HepG2 (cell line): Measurements from ENCODE around the gene AKAP1. TPM values are rescaled to one million over a fixed set of nuclear protein-coding genes. Genes with fewer than 3 reads are reported as not detected.

Experiments
- ATAC-seq: fragments of 200-7000 bp; cut with Tn5 transposase; 3 replicates; pipeline ENCODE4 v1.9.1; 2020; ENCODE audit warnings: mild to moderate bottlenecking, moderate library complexity
- BruUV-seq: library from RNA; stranded (reverse); fragments of 400-500 nt; replicated peaks from 2 replicates; lab custom pipeline; 2021; lab: Mats Ljungman, UMichigan
- CTCF ChIA-PET: fragments of 300-600 bp; formaldehyde crosslinking; extraction: SDS; loops from one replicate; lab custom pipeline; 2021; ENCODE audit warnings: low total read pairs, inconsistent platforms, low intra/inter-chr PET ratio; lab: Yijun Ruan, JAX
- POLR2A ChIA-PET: fragments of 350-600 bp; sonication (Branson Sonifier 250); formaldehyde crosslinking; loops from one replicate; lab custom pipeline; 2020; ENCODE audit warnings: antibody characterized with exemption, inconsistent platforms; lab: Yijun Ruan, JAX
- DNase-seq: peaks from one replicate; pipeline ENCODE4 v3.0.0-alpha.2; 2015; ENCODE audit warnings: low spot score
- FAIRE-seq: peaks from 3 replicates; lab custom pipeline; 2011; peaks lifted over from hg19 to GRCh38; lab: Jason Lieb, UNC
- H2AFZ ChIP-seq: one replicate; pipeline ENCODE4 v1.6.1; 2011; ENCODE audit warnings: low read length, inconsistent platforms
- H3K27ac ChIP-seq: fragments of 300-600 bp; 3 replicates; pipeline ENCODE4 v1.8.0; 2011; ENCODE audit warnings: mixed run types, mild to moderate bottlenecking, mixed read lengths, low read length, inconsistent platforms; ENCODE audit not compliant: insufficient read depth; ENCODE audit errors: extremely low read length
- H3K27me3 ChIP-seq, 2 experiments: fragments of 200-600 bp in 1 of 2; 2 replicates in 1 of 2; 3 replicates in 1 of 2; pipeline versions ENCODE4 v1.6.0 to v1.8.0; 2011; ENCODE audit warnings: low read length in 2 of 2, mild to moderate bottlenecking in 2 of 2, moderate library complexity in 2 of 2, inconsistent platforms in 1 of 2; ENCODE audit not compliant: insufficient read depth in 2 of 2, control insufficient read depth in 1 of 2
- H3K36me3 ChIP-seq, 2 experiments: fragments of 200-600 bp in 1 of 2; replicated peaks in 1 of 2; 2 replicates in 1 of 2; 3 replicates in 1 of 2; pipeline versions ENCODE4 v1.5.1 to v1.8.0; 2011; ENCODE audit warnings: low read length in 2 of 2, inconsistent platforms in 1 of 2; ENCODE audit not compliant: insufficient read depth in 2 of 2, control insufficient read depth in 1 of 2
- H3K4me1 ChIP-seq: 2 replicates; pipeline ENCODE4 v1.5.1; 2012; ENCODE audit warnings: low read length, inconsistent platforms; ENCODE audit not compliant: insufficient read depth
- H3K4me2 ChIP-seq: 2 replicates; pipeline ENCODE4 v1.6.0; 2011; ENCODE audit warnings: low read depth, low read length, inconsistent platforms
- H3K4me3 ChIP-seq, 3 experiments: fragments of 200-600 bp in 1 of 3; sonication (generic), shearing (Covaris generic) in 1 of 3; replicated peaks in 1 of 3; 2 replicates each; pipeline ENCODE4 v1.5.1; 2011 to 2016; ENCODE audit warnings: low read length in 3 of 3, inconsistent platforms in 2 of 3, low read depth in 2 of 3, mild to moderate bottlenecking in 2 of 3, control low read depth in 1 of 3, mixed read lengths in 1 of 3; ENCODE audit not compliant: insufficient read depth in 1 of 3
- H3K79me2 ChIP-seq: one replicate; pipeline ENCODE4 v1.6.1; 2011; ENCODE audit warnings: low read length, inconsistent platforms; ENCODE audit not compliant: insufficient read depth
- H3K9ac ChIP-seq: 2 replicates; pipeline ENCODE4 v1.6.0; 2011; ENCODE audit warnings: mild to moderate bottlenecking, low read depth, low read length, inconsistent platforms; ENCODE audit not compliant: insufficient read depth
- H3K9me3 ChIP-seq: 2 replicates; pipeline ENCODE4 v1.5.1; 2012; ENCODE audit warnings: mild to moderate bottlenecking, low read length
- H4K20me1 ChIP-seq: 2 replicates; pipeline ENCODE4 v1.6.0; 2011; ENCODE audit warnings: inconsistent platforms, mild to moderate bottlenecking, low read length, moderate library complexity; ENCODE audit not compliant: insufficient read depth
- AGO1 ChIP-seq: fragments of 200-400 bp; formaldehyde crosslinking; IDR thresholded peaks from 2 replicates; pipeline ENCODE4 v1.6.1; 2017; ENCODE audit warnings: mild to moderate bottlenecking, low read depth, low read length, moderate library complexity; ENCODE audit not compliant: poor library complexity, severe bottlenecking
- FOXJ3 ChIP-seq: sonication (generic); formaldehyde crosslinking; IDR thresholded peaks from 2 replicates; pipeline ENCODE4 v1.4.0; 2020; ENCODE audit warnings: missing genetic modification reagents, mild to moderate bottlenecking, borderline replicate concordance
- MAF1 ChIP-seq: sonication (generic); formaldehyde crosslinking; IDR thresholded peaks from 2 replicates; pipeline ENCODE4 v1.5.0; 2020; ENCODE audit warnings: missing genetic modification reagents, borderline replicate concordance
- MEF2D ChIP-seq: sonication (generic); formaldehyde crosslinking; IDR thresholded peaks from 2 replicates; pipeline ENCODE4 v1.5.1; 2020; ENCODE audit warnings: mild to moderate bottlenecking, missing genetic modification reagents
- PLSCR1 ChIP-seq: sonication (generic); formaldehyde crosslinking; IDR thresholded peaks from 2 replicates; pipeline ENCODE4 v1.5.0; 2020; ENCODE audit warnings: missing genetic modification reagents, mild to moderate bottlenecking, borderline replicate concordance
- RFX1 ChIP-seq: fragments of 450-650 bp; IDR thresholded peaks from 2 replicates; pipeline ENCODE4 v1.6.1; 2017
- TCF12 ChIP-seq, 2 experiments: fragments of 450-650 bp in 1 of 2; sonication (generic) in 1 of 2; formaldehyde crosslinking in 1 of 2; IDR thresholded peaks; 2 replicates each; pipeline versions ENCODE4 v1.6.1 to v1.8.0; 2017 to 2022; ENCODE audit warnings: antibody characterized with exemption in 1 of 2, mild to moderate bottlenecking in 1 of 2, missing genetic modification reagents in 1 of 2, moderate library complexity in 1 of 2
- YEATS4 ChIP-seq: sonication (generic); formaldehyde crosslinking; IDR thresholded peaks from 2 replicates; pipeline ENCODE4 v1.4.0; 2020; ENCODE audit warnings: missing genetic modification reagents, borderline replicate concordance
- ZNF337 ChIP-seq: sonication (generic); formaldehyde crosslinking; IDR thresholded peaks from 2 replicates; pipeline ENCODE4 v1.5.1; 2020; ENCODE audit warnings: missing genetic modification reagents, low read depth, mild to moderate bottlenecking, borderline replicate concordance
- ZNF567 ChIP-seq: sonication (generic); formaldehyde crosslinking; IDR thresholded peaks from 2 replicates; pipeline ENCODE4 v1.8.1; 2023; ENCODE audit warnings: mild to moderate bottlenecking, missing genetic modification reagents, borderline replicate concordance
- ZNF788 ChIP-seq: sonication (generic); formaldehyde crosslinking; IDR thresholded peaks from 2 replicates; pipeline ENCODE4 v1.5.0; 2020; ENCODE audit warnings: mild to moderate bottlenecking, missing genetic modification reagents, borderline replicate concordance
- WGBS: methylation state at CpG from one replicate; pipeline ENCODE4 v1.1.6; 2017; ENCODE audit warnings: low lambda C conversion rate; 5-methylcytosine and 5-hydroxymethylcytosine counted together
- in situ Hi-C: cut with HindIII; loops from 2 replicates; pipeline ENCODE4 v1.10.0; 2017; ENCODE audit warnings: low pct_unique_long_range_greater_than_20kb; ENCODE audit not compliant: extremely low pct_ligation_motif_present
- intact Hi-C: fragments of 100-400 bp; cut with micrococcal nuclease; formaldehyde crosslinking; loops from one replicate; pipeline ENCODE4 v1.10.0; 2022; ENCODE audit not compliant: unreplicated experiment
- polyA plus RNA-seq, 8 experiments: library from polyadenylated mRNA; depleted of rRNA in 3 of 8; stranded (reverse) in 7 of 8; unstranded in 1 of 8; fragments of >200 nt; fragmentation: Illumina TruSeq in 4 of 8; extraction: Trizol in 4 of 8; gene quantifications; 2 replicates each; pipeline versions ENCODE4 v1.2.1 to v1.2.3, GENCODE V29; 2011 to 2016; ENCODE audit warnings: low read depth in 4 of 8, missing spikeins in 1 of 8, mixed read lengths in 1 of 8; ENCODE audit not compliant: insufficient read depth in 1 of 8
- total RNA-seq, 5 experiments: library from RNA; depleted of rRNA; stranded (reverse); fragments of >200 nt; fragmentation: Illumina TruSeq; extraction: Trizol; gene quantifications; 2 replicates each; pipeline ENCODE4 v1.2.3, GENCODE V29; 2016; ENCODE audit warnings: low read depth in 1 of 5

Gene AKAP1
- total and polyA plus RNA-seq, 2 of the 13 experiments (the other 11 are each of a cell fraction or from before 2014, with no cell fraction given), result 101 to 131 TPM

- ChIA-PET POLR2A (no interaction called here), CTCF (no interaction called here)
- 40% methylated on average over 3 of the region's 3 CpGs for WGBS
- no peaks in the 10 kb centered on the region for H3K79me2 ChIP-seq
- no peaks in the 10 kb centered on the region for H4K20me1 ChIP-seq
- H3K27ac ChIP-seq, result no peak overlapping the region
- H3K4me3 ChIP-seq, result no peak overlapping the region
- no peak overlapping the region for H2AFZ ChIP-seq
- no peak for DNase-seq
- TF ChIP-seq YEATS4 (CRISPR knock-in tag) (no peak), ZNF337 (CRISPR knock-in tag) (no peak), ZNF788 (CRISPR knock-in tag) (no peak), TCF12 (IDR thresholded peaks at IDR 0.05) (no peak), TCF12 (CRISPR knock-in tag; IDR thresholded peaks at IDR 0.05) (no peak), PLSCR1 (CRISPR knock-in tag) (no peak), FOXJ3 (CRISPR knock-in tag) (no peak), MAF1 (no peak), MEF2D (CRISPR knock-in tag) (no peak), AGO1 (no peak), RFX1 (no peak), ZNF567 (CRISPR knock-in tag) (no peak)
- H3K27me3 ChIP-seq, result no peaks in the 10 kb centered on the region; a peak in 1 of 5 replicates
- in situ Hi-C loops, result no loop called here
- no peak overlapping the region for H3K4me2 ChIP-seq
- H3K9ac ChIP-seq, result no peak overlapping the region
- FAIRE-seq, result no peak
- intact Hi-C loops, result no loop called here
- no TSS peak for BruUV-seq
- no peak for ATAC-seq
- no peaks in the 10 kb centered on the region for H3K9me3 ChIP-seq
- no peaks in the 10 kb centered on the region for H3K36me3 ChIP-seq
- H3K4me1 ChIP-seq, result peaks cover 18% of the 10 kb centered on the region
Observed at GRCh38 chr17:57038486-57038885, 46.6 kb upstream of the AKAP1 start.
